B cell (primary cell): ENCODE data around the gene TMEM247.

ENCODE experiments used
- EZH2 ChIP-seq: IDR thresholded peaks from 2 replicates; pipeline ENCODE4 v1.6.1; 2012; ENCODE audit warnings: borderline replicate concordance, low read depth, mild to moderate bottlenecking, moderate library complexity, low read length; ENCODE audit not compliant: insufficient read depth, poor library complexity, severe bottlenecking
- TF ChIP-seq, protein P1 (sequence below): fragments of 200-600 bp; IDR thresholded peaks from one replicate; pipeline ENCODE4 v1.8.0; 2022; ENCODE audit warnings: antibody characterized with exemption, mild to moderate bottlenecking

DNA sequence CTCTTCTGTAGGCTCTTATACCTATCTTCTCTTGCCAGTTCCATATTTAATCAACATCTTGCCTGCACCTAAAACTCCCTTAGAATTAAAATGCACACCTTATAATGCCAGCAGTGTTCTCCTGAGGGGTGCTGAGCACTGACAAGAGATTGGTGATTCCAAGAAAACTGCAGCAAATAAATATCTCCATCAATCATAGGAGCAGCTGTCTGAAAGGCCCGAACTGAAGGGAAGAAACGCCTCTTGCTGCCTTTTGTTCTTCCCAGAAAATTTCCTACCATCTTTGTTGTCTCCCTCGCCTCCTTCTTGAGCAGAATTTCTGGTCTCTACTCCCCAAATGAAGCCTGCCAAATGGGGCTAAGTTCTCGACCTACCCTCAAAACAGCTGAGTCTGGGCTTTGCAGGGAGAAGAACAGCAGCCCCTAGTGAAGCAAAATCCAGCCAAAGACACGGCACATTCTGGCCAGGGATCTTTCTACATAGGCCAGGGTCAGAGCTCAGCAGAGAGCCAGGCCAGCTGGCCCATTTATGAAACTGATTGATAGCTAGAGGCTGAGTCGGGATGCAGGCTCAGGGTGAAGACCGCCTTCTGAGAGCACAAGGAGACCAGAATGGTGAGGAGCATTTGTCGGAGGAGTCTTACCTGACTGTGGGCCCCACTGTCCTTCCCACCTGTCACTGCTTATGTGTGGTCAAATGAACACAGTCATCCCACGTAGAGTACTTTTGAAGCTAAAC lies 20.4 kb upstream of the TMEM247 start:
- TF ChIP-seq, protein P1, sequence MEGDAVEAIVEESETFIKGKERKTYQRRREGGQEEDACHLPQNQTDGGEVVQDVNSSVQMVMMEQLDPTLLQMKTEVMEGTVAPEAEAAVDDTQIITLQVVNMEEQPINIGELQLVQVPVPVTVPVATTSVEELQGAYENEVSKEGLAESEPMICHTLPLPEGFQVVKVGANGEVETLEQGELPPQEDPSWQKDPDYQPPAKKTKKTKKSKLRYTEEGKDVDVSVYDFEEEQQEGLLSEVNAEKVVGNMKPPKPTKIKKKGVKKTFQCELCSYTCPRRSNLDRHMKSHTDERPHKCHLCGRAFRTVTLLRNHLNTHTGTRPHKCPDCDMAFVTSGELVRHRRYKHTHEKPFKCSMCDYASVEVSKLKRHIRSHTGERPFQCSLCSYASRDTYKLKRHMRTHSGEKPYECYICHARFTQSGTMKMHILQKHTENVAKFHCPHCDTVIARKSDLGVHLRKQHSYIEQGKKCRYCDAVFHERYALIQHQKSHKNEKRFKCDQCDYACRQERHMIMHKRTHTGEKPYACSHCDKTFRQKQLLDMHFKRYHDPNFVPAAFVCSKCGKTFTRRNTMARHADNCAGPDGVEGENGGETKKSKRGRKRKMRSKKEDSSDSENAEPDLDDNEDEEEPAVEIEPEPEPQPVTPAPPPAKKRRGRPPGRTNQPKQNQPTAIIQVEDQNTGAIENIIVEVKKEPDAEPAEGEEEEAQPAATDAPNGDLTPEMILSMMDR = no peak
- no peak for TF ChIP-seq EZH2
